ENCODE measurements around the gene ACAP1.

- TF ChIP-seq, protein P1, sequence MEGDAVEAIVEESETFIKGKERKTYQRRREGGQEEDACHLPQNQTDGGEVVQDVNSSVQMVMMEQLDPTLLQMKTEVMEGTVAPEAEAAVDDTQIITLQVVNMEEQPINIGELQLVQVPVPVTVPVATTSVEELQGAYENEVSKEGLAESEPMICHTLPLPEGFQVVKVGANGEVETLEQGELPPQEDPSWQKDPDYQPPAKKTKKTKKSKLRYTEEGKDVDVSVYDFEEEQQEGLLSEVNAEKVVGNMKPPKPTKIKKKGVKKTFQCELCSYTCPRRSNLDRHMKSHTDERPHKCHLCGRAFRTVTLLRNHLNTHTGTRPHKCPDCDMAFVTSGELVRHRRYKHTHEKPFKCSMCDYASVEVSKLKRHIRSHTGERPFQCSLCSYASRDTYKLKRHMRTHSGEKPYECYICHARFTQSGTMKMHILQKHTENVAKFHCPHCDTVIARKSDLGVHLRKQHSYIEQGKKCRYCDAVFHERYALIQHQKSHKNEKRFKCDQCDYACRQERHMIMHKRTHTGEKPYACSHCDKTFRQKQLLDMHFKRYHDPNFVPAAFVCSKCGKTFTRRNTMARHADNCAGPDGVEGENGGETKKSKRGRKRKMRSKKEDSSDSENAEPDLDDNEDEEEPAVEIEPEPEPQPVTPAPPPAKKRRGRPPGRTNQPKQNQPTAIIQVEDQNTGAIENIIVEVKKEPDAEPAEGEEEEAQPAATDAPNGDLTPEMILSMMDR (IDR thresholded peaks at IDR 0.05): peak; percentile 71 to 76 (median 75)
- no peak for TF ChIP-seq POLR2A (IDR thresholded peaks at IDR 0.05)
These were observed 19.8 kb downstream of the ACAP1 start for GRCh38 chr17:7356072-7356549.

Measured in testis (tissue), 2 donors.